ENCODE data around the gene GPR82. TPM values are rescaled to one million over a fixed set of nuclear protein-coding genes. Genes with fewer than 3 reads are reported as not detected.

The GPR82 gene
- total RNA-seq, 1 donor from 2014 or later: not detected

- TF ChIP-seq, protein P1, sequence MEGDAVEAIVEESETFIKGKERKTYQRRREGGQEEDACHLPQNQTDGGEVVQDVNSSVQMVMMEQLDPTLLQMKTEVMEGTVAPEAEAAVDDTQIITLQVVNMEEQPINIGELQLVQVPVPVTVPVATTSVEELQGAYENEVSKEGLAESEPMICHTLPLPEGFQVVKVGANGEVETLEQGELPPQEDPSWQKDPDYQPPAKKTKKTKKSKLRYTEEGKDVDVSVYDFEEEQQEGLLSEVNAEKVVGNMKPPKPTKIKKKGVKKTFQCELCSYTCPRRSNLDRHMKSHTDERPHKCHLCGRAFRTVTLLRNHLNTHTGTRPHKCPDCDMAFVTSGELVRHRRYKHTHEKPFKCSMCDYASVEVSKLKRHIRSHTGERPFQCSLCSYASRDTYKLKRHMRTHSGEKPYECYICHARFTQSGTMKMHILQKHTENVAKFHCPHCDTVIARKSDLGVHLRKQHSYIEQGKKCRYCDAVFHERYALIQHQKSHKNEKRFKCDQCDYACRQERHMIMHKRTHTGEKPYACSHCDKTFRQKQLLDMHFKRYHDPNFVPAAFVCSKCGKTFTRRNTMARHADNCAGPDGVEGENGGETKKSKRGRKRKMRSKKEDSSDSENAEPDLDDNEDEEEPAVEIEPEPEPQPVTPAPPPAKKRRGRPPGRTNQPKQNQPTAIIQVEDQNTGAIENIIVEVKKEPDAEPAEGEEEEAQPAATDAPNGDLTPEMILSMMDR (IDR thresholded peaks at IDR 0.05; ENCODE audit: insufficient read depth, low read length, poor library complexity, severe bottlenecking): no peak
- Histone ChIP-seq H3K4me3 (ENCODE audit: low read depth, low read length) (no peak overlapping the region), H3K36me3 (ENCODE audit: control insufficient read depth, insufficient read depth, low read length) (no peaks in the 10 kb centered on the region), H3K27me3 (ENCODE audit: control insufficient read depth, insufficient read depth, low read length) (no peaks in the 10 kb centered on the region)
- DNase-seq (ENCODE audit: low read depth): no peak
Measured at GRCh38 chrX:41688156-41688555, 35.8 kb upstream of the GPR82 start.

GRCh38 chrX:41688835-41689234, 35.1 kb upstream of the GPR82 start, which contains the start of gene GPR34:
Gene GPR34, plus strand, starts transcription at chrX:41688973. Its CDS starts 6,661 bp downstream, at chrX:41695634.
- DNase-seq (ENCODE audit: low read depth): no peak
- TF ChIP-seq, protein P1 (IDR thresholded peaks at IDR 0.05; ENCODE audit: insufficient read depth, low read length, poor library complexity, severe bottlenecking): no peak

DNA sequence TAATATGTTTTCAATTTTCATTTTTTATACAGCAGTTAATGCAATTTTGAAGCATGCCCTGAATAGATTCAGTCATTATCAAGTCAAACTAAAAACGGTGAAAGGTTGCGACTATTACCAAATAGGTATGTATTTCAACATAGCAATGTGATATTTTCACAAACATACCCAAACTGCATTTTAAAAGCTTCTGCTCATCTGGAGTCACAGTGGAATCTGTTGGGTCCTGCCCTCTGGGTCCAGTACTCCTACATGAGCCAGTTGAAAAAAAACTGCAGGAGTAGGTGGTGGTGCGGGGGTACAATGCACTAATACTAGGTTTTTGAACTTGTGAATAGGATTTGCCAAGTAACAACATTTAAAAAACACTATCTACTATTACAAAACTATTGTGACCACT, 34.3 kb upstream of the GPR82 start:
- no peak for DNase-seq (ENCODE audit: low read depth)
- TF ChIP-seq, protein P1 (IDR thresholded peaks at IDR 0.05; ENCODE audit: insufficient read depth, low read length, poor library complexity, severe bottlenecking): no peak

More at GRCh38 chrX:41688835-41689234, 35.1 kb upstream of the GPR82 start, which contains the start of gene GPR34:
- Histone ChIP-seq H3K4me3 (ENCODE audit: low read depth, low read length) (no peak within 1 kb of the TSS), H3K36me3 (ENCODE audit: control insufficient read depth, insufficient read depth, low read length) (no peaks in the 10 kb centered on the region), H3K27me3 (ENCODE audit: control insufficient read depth, insufficient read depth, low read length) (no peaks in the 10 kb centered on the region)

GRCh38 chrX:41692162-41692749, 31.7 kb upstream of the GPR82 start:
- DNase-seq (ENCODE audit: low read depth): no peak
- H3K4me3 ChIP-seq (ENCODE audit: low read depth, low read length): no peak overlapping the region
- TF ChIP-seq, protein P1 (IDR thresholded peaks at IDR 0.05; ENCODE audit: insufficient read depth, low read length, poor library complexity, severe bottlenecking): no peak
- no peaks in the 10 kb centered on the region for H3K27me3 ChIP-seq (ENCODE audit: control insufficient read depth, insufficient read depth, low read length)
- no peaks in the 10 kb centered on the region for H3K36me3 ChIP-seq (ENCODE audit: control insufficient read depth, insufficient read depth, low read length)

More for the DNA sequence above, 34.3 kb upstream of the GPR82 start:
- no peaks in the 10 kb centered on the region for H3K27me3 ChIP-seq (ENCODE audit: control insufficient read depth, insufficient read depth, low read length)
- H3K36me3 ChIP-seq (ENCODE audit: control insufficient read depth, insufficient read depth, low read length): no peaks in the 10 kb centered on the region
- H3K4me3 ChIP-seq (ENCODE audit: low read depth, low read length): no peak overlapping the region

GRCh38 chrX:41693024-41693423, 31.0 kb upstream of the GPR82 start:
- Histone ChIP-seq H3K4me3 (ENCODE audit: low read depth, low read length) (no peak overlapping the region), H3K36me3 (ENCODE audit: control insufficient read depth, insufficient read depth, low read length) (no peaks in the 10 kb centered on the region), H3K27me3 (ENCODE audit: control insufficient read depth, insufficient read depth, low read length) (no peaks in the 10 kb centered on the region)
- DNase-seq (ENCODE audit: low read depth): no peak
- TF ChIP-seq, protein P1 (IDR thresholded peaks at IDR 0.05; ENCODE audit: insufficient read depth, low read length, poor library complexity, severe bottlenecking): no peak

GRCh38 chrX:41695426-41695825, 28.6 kb upstream of the GPR82 start:
- H3K4me3 ChIP-seq (ENCODE audit: low read depth, low read length): no peak overlapping the region
- no peaks in the 10 kb centered on the region for H3K27me3 ChIP-seq (ENCODE audit: control insufficient read depth, insufficient read depth, low read length)
- no peaks in the 10 kb centered on the region for H3K36me3 ChIP-seq (ENCODE audit: control insufficient read depth, insufficient read depth, low read length)
- DNase-seq (ENCODE audit: low read depth): no peak
- TF ChIP-seq, protein P1 (IDR thresholded peaks at IDR 0.05; ENCODE audit: insufficient read depth, low read length, poor library complexity, severe bottlenecking): no peak

All from kidney epithelial cell (primary cell).